Mammary epithelial cell (primary cell): ENCODE data around the gene LRRK2.

Experiments used
- CTCF ChIP-seq, 2 donors: IDR thresholded peaks in 1 of 2; conservative IDR thresholded peaks in 1 of 2; 2 replicates each; pipeline ENCODE4 v1.5.1; 2011 to 2012; ENCODE audit warnings: inconsistent platforms in 2 of 2, low read length in 2 of 2, mild to moderate bottlenecking in 2 of 2, control low read depth in 1 of 2, low read depth in 1 of 2; ENCODE audit not compliant: insufficient read depth in 1 of 2; ENCODE audit errors: extremely low read depth in 1 of 2
- EZH2 ChIP-seq: IDR thresholded peaks from 2 replicates; pipeline ENCODE4 v1.6.1; 2012; ENCODE audit warnings: low read length, inconsistent platforms, borderline replicate concordance

DNA sequence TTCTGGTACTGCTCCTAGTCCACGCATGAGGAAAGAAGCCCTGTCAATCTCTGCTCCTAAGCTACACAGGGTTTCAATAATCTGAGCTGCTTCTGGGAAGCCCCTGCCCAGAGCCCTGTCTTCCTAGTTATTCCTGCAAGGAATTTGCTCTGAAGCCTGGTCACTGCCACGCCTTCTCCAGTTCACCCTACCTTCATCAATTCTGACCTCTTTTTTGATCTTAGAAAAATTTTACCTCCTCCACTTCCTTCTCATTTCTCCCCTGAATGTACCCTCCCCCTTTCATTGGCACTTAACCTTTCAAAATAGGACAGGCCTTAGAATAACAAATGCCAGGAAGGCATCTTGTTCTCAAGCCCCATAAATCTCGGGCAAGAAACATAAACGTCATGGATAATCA lies 14.9 kb upstream of the LRRK2 start:
- TF ChIP-seq CTCF (conservative IDR thresholded peaks at IDR 0.05 in 1 of 2, IDR thresholded peaks at IDR 0.05 in 1 of 2; ENCODE audit: extremely low read depth in 1 of 2, insufficient read depth in 1 of 2, low read depth in 1 of 2, low read length in 2 of 2) (no peak), EZH2 (no peak)
